ENCODE data around the gene DUSP23.

Gene DUSP23

DNA sequence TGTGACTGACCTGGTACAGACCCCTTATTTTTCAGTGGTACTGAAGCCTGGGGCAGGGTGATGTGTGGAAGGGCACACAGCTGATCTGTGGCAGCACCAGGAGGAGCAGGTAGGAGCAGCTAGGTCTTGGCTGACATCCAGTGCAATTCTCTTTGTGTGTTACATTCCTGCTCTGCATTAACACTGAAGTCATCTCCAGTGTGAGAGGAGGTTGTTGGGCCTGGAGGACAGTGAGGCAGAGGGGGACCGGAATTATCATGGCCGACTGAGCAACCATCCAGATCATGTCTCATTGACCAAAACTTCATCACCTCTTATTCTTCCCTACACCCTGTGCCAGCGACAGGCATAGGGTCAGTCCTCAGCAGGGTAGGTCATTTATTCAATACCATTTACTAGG lies 47.4 kb downstream of the DUSP23 start:
- no peak for ATAC-seq (ENCODE audit: low read depth)
- peaks cover 12% of the 10 kb centered on the region for H3K4me1 Mint-ChIP-seq
- H3K4me3 Mint-ChIP-seq, result no peak overlapping the region
- H3K27me3 Mint-ChIP-seq, result peaks cover 23% of the 10 kb centered on the region
- no peaks in the 10 kb centered on the region for H3K9me3 Mint-ChIP-seq
- no peak overlapping the region for H3K27ac Mint-ChIP-seq
- no peaks in the 10 kb centered on the region for H3K36me3 Mint-ChIP-seq
- no peak for DNase-seq (ENCODE audit: low spot score in 2 of 2)

- no peak overlapping the region for H3K27ac Mint-ChIP-seq
These were observed 48.0 kb downstream of the DUSP23 start for GRCh38 chr1:159828581-159829272.

GRCh38 chr1:159829273-159829634 lies 48.5 kb downstream of the DUSP23 start:
- no peak overlapping the region for H3K4me3 Mint-ChIP-seq
- no peaks in the 10 kb centered on the region for H3K9me3 Mint-ChIP-seq
- H3K4me1 Mint-ChIP-seq, result peaks cover 12% of the 10 kb centered on the region
- peak; percentile 25 to 35 for DNase-seq (ENCODE audit: low spot score in 2 of 2)
- peak; percentile 99 for ATAC-seq (ENCODE audit: low read depth)
- no peaks in the 10 kb centered on the region for H3K36me3 Mint-ChIP-seq
- no peak overlapping the region for H3K27ac Mint-ChIP-seq
- peaks cover 21% of the 10 kb centered on the region for H3K27me3 Mint-ChIP-seq

More at GRCh38 chr1:159828581-159829272, 48.0 kb downstream of the DUSP23 start:
- no peak overlapping the region for H3K4me3 Mint-ChIP-seq
- DNase-seq (ENCODE audit: low spot score in 2 of 2) (no peak), ATAC-seq (ENCODE audit: low read depth) (no peak)
- peaks cover 12% of the 10 kb centered on the region for H3K4me1 Mint-ChIP-seq
- peaks cover 22% of the 10 kb centered on the region for H3K27me3 Mint-ChIP-seq
- H3K36me3 Mint-ChIP-seq, result no peaks in the 10 kb centered on the region
- H3K9me3 Mint-ChIP-seq, result no peaks in the 10 kb centered on the region

GRCh38 chr1:159829822-159830465 lies 49.2 kb downstream of the DUSP23 start:
- ATAC-seq (ENCODE audit: low read depth), result no peak
- H3K27ac Mint-ChIP-seq, result no peak overlapping the region
- H3K4me3 Mint-ChIP-seq, result no peak overlapping the region

DNA sequence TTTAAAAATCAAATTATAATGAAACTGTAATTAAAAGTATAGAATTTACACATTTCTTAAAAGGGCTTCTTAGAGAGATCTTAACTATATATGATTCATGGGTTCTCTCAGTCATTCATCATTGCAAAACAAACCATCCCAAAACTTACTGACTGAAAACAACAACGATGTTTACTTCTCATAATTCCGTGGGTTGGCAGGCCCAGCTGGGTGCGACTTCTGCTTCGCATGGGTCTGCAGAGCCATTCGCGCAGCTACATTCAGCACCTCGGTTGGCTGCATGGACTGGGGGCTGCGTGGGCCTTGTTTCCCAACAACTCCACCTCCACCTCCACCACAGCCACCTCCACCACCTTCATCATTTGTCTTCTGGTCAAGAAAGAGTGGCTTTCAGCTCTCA lies 50.0 kb downstream of the DUSP23 start:
- Mint-ChIP-seq H3K9me3 (no peaks in the 10 kb centered on the region), H3K4me3 (no peak overlapping the region), H3K27me3 (peaks cover 14% of the 10 kb centered on the region), H3K27ac (no peak overlapping the region), H3K4me1 (peaks cover 12% of the 10 kb centered on the region), H3K36me3 (no peaks in the 10 kb centered on the region)
- DNase-seq (ENCODE audit: low spot score in 2 of 2) (no peak), ATAC-seq (ENCODE audit: low read depth) (no peak)

More at GRCh38 chr1:159829822-159830465, 49.2 kb downstream of the DUSP23 start:
- Mint-ChIP-seq H3K9me3 (no peaks in the 10 kb centered on the region), H3K27me3 (peaks cover 19% of the 10 kb centered on the region), H3K4me1 (peaks cover 12% of the 10 kb centered on the region), H3K36me3 (no peaks in the 10 kb centered on the region)
- no peak for DNase-seq (ENCODE audit: low spot score in 2 of 2)

DNA sequence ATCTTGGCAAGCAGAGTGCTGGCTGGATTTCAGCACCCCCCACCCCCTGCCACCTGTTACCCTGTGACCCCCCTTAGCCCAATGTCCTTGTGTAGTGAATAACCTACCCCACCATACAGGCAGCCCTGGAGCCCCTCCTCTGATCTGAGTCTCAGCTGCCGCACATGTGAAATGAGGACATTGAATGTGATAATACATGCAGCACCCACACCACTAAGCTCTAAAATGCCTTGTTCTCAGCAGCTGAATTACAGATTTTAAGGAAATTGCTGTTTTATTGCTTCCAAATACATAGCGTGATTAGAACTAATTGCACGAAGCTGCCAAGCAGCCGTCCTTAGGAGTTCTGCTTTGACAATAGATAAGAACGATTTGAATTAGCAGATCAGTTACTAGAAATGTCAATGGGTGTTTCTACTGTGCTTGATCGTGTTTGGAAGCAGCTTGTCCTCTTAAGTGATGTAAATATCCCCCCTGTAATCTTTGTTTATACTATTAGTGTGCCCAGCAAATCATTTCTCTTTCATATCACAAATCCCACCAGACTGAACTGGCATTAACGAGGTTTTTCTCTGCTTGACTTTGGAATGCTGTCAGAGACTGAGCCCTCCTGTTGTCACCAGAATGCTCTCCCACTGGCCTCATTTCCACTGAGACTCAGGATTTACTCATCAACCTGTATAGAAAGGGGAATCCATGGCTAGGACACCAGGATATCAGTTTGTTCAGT lies 50.8 kb downstream of the DUSP23 start:
- no peak for ATAC-seq (ENCODE audit: low read depth)
- H3K4me1 Mint-ChIP-seq, result peaks cover 6% of the 10 kb centered on the region

More for the DNA sequence above, 50.8 kb downstream of the DUSP23 start:
- Mint-ChIP-seq H3K27ac (no peak overlapping the region), H3K4me3 (no peak overlapping the region), H3K9me3 (no peaks in the 10 kb centered on the region), H3K36me3 (no peaks in the 10 kb centered on the region), H3K27me3 (peaks cover 11% of the 10 kb centered on the region)
- no peak for DNase-seq (ENCODE audit: low spot score in 2 of 2)
